HEK293 (cell line): ENCODE measurements around the gene CLN5.

Source experiments
- BCL11A ChIP-seq: fragments of 450-650 bp; formaldehyde crosslinking; IDR thresholded peaks from 2 replicates; pipeline ENCODE4 v1.5.1; 2016; ENCODE audit warnings: low read depth, missing biosample characterization, missing genetic modification characterization
- RBAK ChIP-seq: fragments of 450-650 bp; formaldehyde crosslinking; IDR thresholded peaks from 2 replicates; pipeline ENCODE4 v1.5.1; 2016; ENCODE audit warnings: missing biosample characterization, missing genetic modification characterization
- SP2 ChIP-seq: fragments of 450-650 bp; formaldehyde crosslinking; IDR thresholded peaks from 2 replicates; pipeline ENCODE4 v1.5.1; 2016; ENCODE audit warnings: missing biosample characterization, missing genetic modification characterization
- TCF7L2 ChIP-seq: IDR thresholded peaks from 2 replicates; pipeline ENCODE4 v1.6.1; 2011; ENCODE audit warnings: low read depth, mild to moderate bottlenecking, inconsistent platforms, low read length, moderate library complexity, borderline replicate concordance
- ZBTB8A ChIP-seq: fragments of 450-650 bp; formaldehyde crosslinking; IDR thresholded peaks from 2 replicates; pipeline ENCODE4 v1.5.1; 2016; ENCODE audit warnings: missing biosample characterization, missing genetic modification characterization
- ZNF24 ChIP-seq: fragments of 450-650 bp; formaldehyde crosslinking; IDR thresholded peaks from 2 replicates; pipeline ENCODE4 v1.5.1; 2016; ENCODE audit warnings: missing biosample characterization, missing genetic modification characterization
- ZNF37A ChIP-seq: fragments of 450-650 bp; IDR thresholded peaks from 2 replicates; pipeline ENCODE4 v1.5.1; 2018; ENCODE audit warnings: missing biosample characterization, missing genetic modification characterization
- ZNF791 ChIP-seq: fragments of 450-650 bp; formaldehyde crosslinking; IDR thresholded peaks from 2 replicates; pipeline ENCODE4 v1.5.1; 2016; ENCODE audit warnings: missing biosample characterization, missing genetic modification characterization
- ZNF837 ChIP-seq: fragments of 450-650 bp; formaldehyde crosslinking; IDR thresholded peaks from 2 replicates; pipeline ENCODE4 v1.5.1; 2016; ENCODE audit warnings: missing biosample characterization, missing genetic modification characterization
- TF ChIP-seq, protein P1 (sequence below): fragments of 450-650 bp; formaldehyde crosslinking; IDR thresholded peaks from 2 replicates; pipeline ENCODE4 v1.5.1; 2016; ENCODE audit warnings: missing biosample characterization, missing genetic modification characterization
- TF ChIP-seq, protein P2 (sequence below): fragments of 450-650 bp; formaldehyde crosslinking; IDR thresholded peaks from 2 replicates; pipeline ENCODE4 v1.5.1; 2016; ENCODE audit warnings: missing biosample characterization, missing genetic modification characterization
- TF ChIP-seq, protein P3 (sequence below): fragments of 450-650 bp; formaldehyde crosslinking; IDR thresholded peaks from 2 replicates; pipeline ENCODE4 v1.5.1; 2017; ENCODE audit warnings: missing biosample characterization, missing genetic modification characterization
- TF ChIP-seq, protein P4 (sequence below): fragments of 450-650 bp; formaldehyde crosslinking; IDR thresholded peaks from 2 replicates; pipeline ENCODE4 v1.5.0; 2017; ENCODE audit warnings: missing biosample characterization, missing genetic modification characterization, borderline replicate concordance

DNA sequence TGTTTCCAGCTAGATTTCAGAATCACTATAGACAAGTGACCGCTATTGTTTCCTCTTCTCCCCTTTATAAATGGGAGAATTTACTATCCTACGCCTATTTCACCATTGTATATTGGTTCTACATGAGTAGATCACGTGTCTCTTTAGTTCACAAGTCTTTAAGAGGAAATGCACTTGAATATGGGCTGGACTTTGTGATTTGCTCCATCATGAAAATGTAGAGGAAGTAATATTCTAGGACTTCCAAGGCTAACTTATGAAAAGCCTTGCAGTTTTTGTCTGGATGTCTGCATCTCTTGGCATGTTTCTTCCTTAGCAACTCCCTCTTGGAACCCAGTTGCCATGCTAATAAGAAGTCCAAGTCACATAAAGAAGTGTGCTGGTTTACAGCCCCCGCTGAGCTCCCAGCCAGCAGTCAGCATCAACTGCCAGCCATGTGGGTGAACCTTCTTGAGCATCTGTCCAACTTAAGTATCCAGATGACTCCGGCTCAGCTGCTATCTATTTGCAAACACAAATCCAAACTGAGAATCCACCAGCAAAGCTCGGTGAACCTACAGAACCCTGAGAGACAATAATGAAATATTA is 39.9 kb downstream of the CLN5 start:
- TF ChIP-seq, protein P1, sequence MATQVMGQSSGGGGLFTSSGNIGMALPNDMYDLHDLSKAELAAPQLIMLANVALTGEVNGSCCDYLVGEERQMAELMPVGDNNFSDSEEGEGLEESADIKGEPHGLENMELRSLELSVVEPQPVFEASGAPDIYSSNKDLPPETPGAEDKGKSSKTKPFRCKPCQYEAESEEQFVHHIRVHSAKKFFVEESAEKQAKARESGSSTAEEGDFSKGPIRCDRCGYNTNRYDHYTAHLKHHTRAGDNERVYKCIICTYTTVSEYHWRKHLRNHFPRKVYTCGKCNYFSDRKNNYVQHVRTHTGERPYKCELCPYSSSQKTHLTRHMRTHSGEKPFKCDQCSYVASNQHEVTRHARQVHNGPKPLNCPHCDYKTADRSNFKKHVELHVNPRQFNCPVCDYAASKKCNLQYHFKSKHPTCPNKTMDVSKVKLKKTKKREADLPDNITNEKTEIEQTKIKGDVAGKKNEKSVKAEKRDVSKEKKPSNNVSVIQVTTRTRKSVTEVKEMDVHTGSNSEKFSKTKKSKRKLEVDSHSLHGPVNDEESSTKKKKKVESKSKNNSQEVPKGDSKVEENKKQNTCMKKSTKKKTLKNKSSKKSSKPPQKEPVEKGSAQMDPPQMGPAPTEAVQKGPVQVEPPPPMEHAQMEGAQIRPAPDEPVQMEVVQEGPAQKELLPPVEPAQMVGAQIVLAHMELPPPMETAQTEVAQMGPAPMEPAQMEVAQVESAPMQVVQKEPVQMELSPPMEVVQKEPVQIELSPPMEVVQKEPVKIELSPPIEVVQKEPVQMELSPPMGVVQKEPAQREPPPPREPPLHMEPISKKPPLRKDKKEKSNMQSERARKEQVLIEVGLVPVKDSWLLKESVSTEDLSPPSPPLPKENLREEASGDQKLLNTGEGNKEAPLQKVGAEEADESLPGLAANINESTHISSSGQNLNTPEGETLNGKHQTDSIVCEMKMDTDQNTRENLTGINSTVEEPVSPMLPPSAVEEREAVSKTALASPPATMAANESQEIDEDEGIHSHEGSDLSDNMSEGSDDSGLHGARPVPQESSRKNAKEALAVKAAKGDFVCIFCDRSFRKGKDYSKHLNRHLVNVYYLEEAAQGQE = no peak
- TF ChIP-seq, protein P2, sequence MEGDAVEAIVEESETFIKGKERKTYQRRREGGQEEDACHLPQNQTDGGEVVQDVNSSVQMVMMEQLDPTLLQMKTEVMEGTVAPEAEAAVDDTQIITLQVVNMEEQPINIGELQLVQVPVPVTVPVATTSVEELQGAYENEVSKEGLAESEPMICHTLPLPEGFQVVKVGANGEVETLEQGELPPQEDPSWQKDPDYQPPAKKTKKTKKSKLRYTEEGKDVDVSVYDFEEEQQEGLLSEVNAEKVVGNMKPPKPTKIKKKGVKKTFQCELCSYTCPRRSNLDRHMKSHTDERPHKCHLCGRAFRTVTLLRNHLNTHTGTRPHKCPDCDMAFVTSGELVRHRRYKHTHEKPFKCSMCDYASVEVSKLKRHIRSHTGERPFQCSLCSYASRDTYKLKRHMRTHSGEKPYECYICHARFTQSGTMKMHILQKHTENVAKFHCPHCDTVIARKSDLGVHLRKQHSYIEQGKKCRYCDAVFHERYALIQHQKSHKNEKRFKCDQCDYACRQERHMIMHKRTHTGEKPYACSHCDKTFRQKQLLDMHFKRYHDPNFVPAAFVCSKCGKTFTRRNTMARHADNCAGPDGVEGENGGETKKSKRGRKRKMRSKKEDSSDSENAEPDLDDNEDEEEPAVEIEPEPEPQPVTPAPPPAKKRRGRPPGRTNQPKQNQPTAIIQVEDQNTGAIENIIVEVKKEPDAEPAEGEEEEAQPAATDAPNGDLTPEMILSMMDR = no peak
- TF ChIP-seq BCL11A (tag by site-specific recombination) (no peak), TCF7L2 (no peak), SP2 (tag by site-specific recombination) (no peak), ZNF24 (no peak), RBAK (no peak), ZNF791 (tag by site-specific recombination) (no peak), ZNF37A (no peak), ZBTB8A (tag by site-specific recombination) (no peak), ZNF837 (tag by site-specific recombination) (no peak)
- TF ChIP-seq, protein P3, sequence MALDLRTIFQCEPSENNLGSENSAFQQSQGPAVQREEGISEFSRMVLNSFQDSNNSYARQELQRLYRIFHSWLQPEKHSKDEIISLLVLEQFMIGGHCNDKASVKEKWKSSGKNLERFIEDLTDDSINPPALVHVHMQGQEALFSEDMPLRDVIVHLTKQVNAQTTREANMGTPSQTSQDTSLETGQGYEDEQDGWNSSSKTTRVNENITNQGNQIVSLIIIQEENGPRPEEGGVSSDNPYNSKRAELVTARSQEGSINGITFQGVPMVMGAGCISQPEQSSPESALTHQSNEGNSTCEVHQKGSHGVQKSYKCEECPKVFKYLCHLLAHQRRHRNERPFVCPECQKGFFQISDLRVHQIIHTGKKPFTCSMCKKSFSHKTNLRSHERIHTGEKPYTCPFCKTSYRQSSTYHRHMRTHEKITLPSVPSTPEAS = no peak
- TF ChIP-seq, protein P4, sequence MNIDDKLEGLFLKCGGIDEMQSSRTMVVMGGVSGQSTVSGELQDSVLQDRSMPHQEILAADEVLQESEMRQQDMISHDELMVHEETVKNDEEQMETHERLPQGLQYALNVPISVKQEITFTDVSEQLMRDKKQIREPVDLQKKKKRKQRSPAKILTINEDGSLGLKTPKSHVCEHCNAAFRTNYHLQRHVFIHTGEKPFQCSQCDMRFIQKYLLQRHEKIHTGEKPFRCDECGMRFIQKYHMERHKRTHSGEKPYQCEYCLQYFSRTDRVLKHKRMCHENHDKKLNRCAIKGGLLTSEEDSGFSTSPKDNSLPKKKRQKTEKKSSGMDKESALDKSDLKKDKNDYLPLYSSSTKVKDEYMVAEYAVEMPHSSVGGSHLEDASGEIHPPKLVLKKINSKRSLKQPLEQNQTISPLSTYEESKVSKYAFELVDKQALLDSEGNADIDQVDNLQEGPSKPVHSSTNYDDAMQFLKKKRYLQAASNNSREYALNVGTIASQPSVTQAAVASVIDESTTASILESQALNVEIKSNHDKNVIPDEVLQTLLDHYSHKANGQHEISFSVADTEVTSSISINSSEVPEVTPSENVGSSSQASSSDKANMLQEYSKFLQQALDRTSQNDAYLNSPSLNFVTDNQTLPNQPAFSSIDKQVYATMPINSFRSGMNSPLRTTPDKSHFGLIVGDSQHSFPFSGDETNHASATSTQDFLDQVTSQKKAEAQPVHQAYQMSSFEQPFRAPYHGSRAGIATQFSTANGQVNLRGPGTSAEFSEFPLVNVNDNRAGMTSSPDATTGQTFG = no peak
